Measurements from ENCODE around the gene MCF2L. TPM values are rescaled to one million over a fixed set of nuclear protein-coding genes. Genes with fewer than 3 reads are reported as not detected.

The MCF2L gene
- total and polyA plus RNA-seq, 9 of the 15 experiments (the other 6 are each of a cell fraction or from before 2014, with no cell fraction given) = 0.05 to 0.25 (median 0.18) TPM; not detected in 5

GRCh38 chr13:112954488-112955270, 14.3 kb upstream of the MCF2L start:
- in situ Hi-C loops (cut with MboI) (no loop called here), intact Hi-C loops (cut with micrococcal nuclease) (loop anchor here (10.0 kb wide), 1 partner anchor 50 kb away; no protein-coding TSS in a partner anchor)
- Histone ChIP-seq H3K27me3 (ENCODE audit: control insufficient read depth in 2 of 2, insufficient read depth in 2 of 2, low read length in 2 of 2) (peaks cover 15 to 60% of the 10 kb centered on the region in 2 experiments; a peak in 4 of 5 replicates), H2AFZ (ENCODE audit: low read depth, low read length) (no peak overlapping the region), H3K36me3 (ENCODE audit: control insufficient read depth, insufficient read depth, low read length) (no peaks in the 10 kb centered on the region), H3K4me3 (no peak overlapping the region), H3K4me1 (replicated peaks in 1 of 2; ENCODE audit: control insufficient read depth in 2 of 2, insufficient read depth in 2 of 2, low read length in 2 of 2) (no peaks in the 10 kb centered on the region), H3K9me1 (ENCODE audit: control insufficient read depth, insufficient read depth, low read length) (no peaks in the 10 kb centered on the region), H4K20me1 (replicated peaks; ENCODE audit: control insufficient read depth, insufficient read depth, low read length) (no peaks in the 10 kb centered on the region), H3K4me2 (ENCODE audit: insufficient read depth, low read length) (no peak overlapping the region), H3K79me2 (ENCODE audit: control insufficient read depth, insufficient read depth, low read length) (no peaks in the 10 kb centered on the region), H3K9ac (ENCODE audit: insufficient read depth in 1 of 2, low read depth in 2 of 2, low read length in 2 of 2) (no peak overlapping the region), H3K9me3 (replicated peaks; ENCODE audit: control insufficient read depth, insufficient read depth, low read depth, low read length) (no peaks in the 10 kb centered on the region), H3K27ac (ENCODE audit: extremely low read depth, low read depth, low read length) (no peak overlapping the region)
- no peak for FAIRE-seq
- CTCF ChIA-PET (ENCODE audit: low intra/inter-chr PET ratio) = no interaction called here
- no peak for ATAC-seq
- TF ChIP-seq ZBTB8A (IDR thresholded peaks at IDR 0.05; ENCODE audit: partially characterized antibody) = no peak
- TF ChIP-seq XRCC4 (IDR thresholded peaks at IDR 0.05; ENCODE audit: extremely low read depth, insufficient read depth, insufficient read length) = no peak
- no peak for TF ChIP-seq CTCF (IDR thresholded peaks at IDR 0.05 in 2 of 3, conservative IDR thresholded peaks at IDR 0.05 in 1 of 3; ENCODE audit: insufficient read depth in 2 of 3, low read depth in 1 of 3, low read length in 3 of 3)
- TF ChIP-seq E2F3 (CRISPR knock-in tag; IDR thresholded peaks at IDR 0.05) = no peak
- no peak for TF ChIP-seq HNRNPH1 (optimal IDR thresholded peaks at IDR 0.05; ENCODE audit: low read depth, low read length)
- TF ChIP-seq ELF1 (tag; IDR thresholded peaks at IDR 0.05) = no peak
- no peak for TF ChIP-seq NUFIP1 (IDR thresholded peaks at IDR 0.05; ENCODE audit: partially characterized antibody)
- no peak for TF ChIP-seq MXD1 (CRISPR knock-in tag; IDR thresholded peaks at IDR 0.05; ENCODE audit: borderline replicate concordance, poor library complexity, severe bottlenecking)
- no peak for DNase-seq (ENCODE audit: extremely low read depth in 1 of 4, low spot score in 3 of 4)
- WGBS (ENCODE audit: insufficient coverage, low coverage, missing lambda C conversion rate) = under 1% methylated on average over 12 of the region's 13 CpGs
- POLR2A ChIA-PET = no interaction called here
- BruUV-seq (replicated peaks) = no TSS peak

All from K562 (cell line).